Activated CD8-positive, alpha-beta T cell treated with anti-CD3 and anti-CD28 coated beads for 36 hours (primary cell): ENCODE results near the gene PRMT1. TPM values are rescaled to one million over a fixed set of nuclear protein-coding genes. Genes with fewer than 3 reads are reported as not detected.

Experiments
- ATAC-seq: fragments of 200-7000 bp; cut with Tn5 transposase; one replicate; pipeline ENCODE4 v1.10.0; 2021; ENCODE audit warnings: mild to moderate bottlenecking, moderate library complexity
- CTCF ChIA-PET: fragments of 350-600 bp; sonication (Branson Sonifier 250); formaldehyde crosslinking; loops from one replicate; lab custom pipeline; 2021; ENCODE audit warnings: antibody characterized with exemption; lab: Charles Lee
- POLR2A ChIA-PET: fragments of 350-600 bp; sonication (Branson Sonifier 250); formaldehyde crosslinking; loops from one replicate; lab custom pipeline; 2021; ENCODE audit warnings: antibody characterized with exemption; lab: Charles Lee
- DNase-seq: peaks from one replicate; pipeline ENCODE4 v3.0.0-alpha.2; 2020
- H3K27ac Mint-ChIP-seq: one replicate; pipeline ENCODE4 v1.8.0; 2021; ENCODE audit warnings: mild to moderate bottlenecking, mixed read lengths
- H3K27me3 Mint-ChIP-seq: one replicate; pipeline ENCODE4 v1.8.0; 2021; ENCODE audit warnings: mixed read lengths
- H3K36me3 Mint-ChIP-seq: one replicate; pipeline ENCODE4 v1.8.0; 2021; ENCODE audit warnings: low read depth, mixed read lengths
- H3K4me1 Mint-ChIP-seq: one replicate; pipeline ENCODE4 v1.8.0; 2021; ENCODE audit warnings: low read depth, mixed read lengths
- H3K4me3 Mint-ChIP-seq: one replicate; pipeline ENCODE4 v1.8.0; 2021; ENCODE audit warnings: mild to moderate bottlenecking, moderate library complexity, mixed read lengths
- H3K9me3 Mint-ChIP-seq: one replicate; pipeline ENCODE4 v1.8.0; 2021; ENCODE audit warnings: mixed read lengths
- intact Hi-C: fragments of 100-400 bp; cut with micrococcal nuclease; formaldehyde crosslinking; loops from one replicate; pipeline ENCODE4 v1.10.0; 2022
- total RNA-seq, 2 experiments: library from RNA; stranded (reverse); gene quantifications; one replicate each; pipeline ENCODE4 v1.2.3, GENCODE V29; 2021
- TF ChIP-seq, protein P1 (sequence below): fragments of 200-600 bp; IDR thresholded peaks from one replicate; pipeline ENCODE4 v1.8.0; 2022; ENCODE audit warnings: antibody characterized with exemption, mild to moderate bottlenecking

The PRMT1 gene
- total RNA-seq, 2 experiments from 2014 or later: 419 to 437 TPM

- intact Hi-C loops: no loop called here
- POLR2A ChIA-PET: interaction anchor here (1.0 to 2.4 kb wide), 2 partner anchors 11 to 17 kb away, joined by 3 to 8 read pairs; no protein-coding TSS in a partner anchor
- Mint-ChIP-seq H3K27me3 (peaks cover 10% of the 10 kb centered on the region), H3K4me3 (no peak overlapping the region), H3K9me3 (no peaks in the 10 kb centered on the region), H3K4me1 (peaks cover 32% of the 10 kb centered on the region), H3K36me3 (peaks cover 52% of the 10 kb centered on the region), H3K27ac (no peak overlapping the region)
- TF ChIP-seq, protein P1, sequence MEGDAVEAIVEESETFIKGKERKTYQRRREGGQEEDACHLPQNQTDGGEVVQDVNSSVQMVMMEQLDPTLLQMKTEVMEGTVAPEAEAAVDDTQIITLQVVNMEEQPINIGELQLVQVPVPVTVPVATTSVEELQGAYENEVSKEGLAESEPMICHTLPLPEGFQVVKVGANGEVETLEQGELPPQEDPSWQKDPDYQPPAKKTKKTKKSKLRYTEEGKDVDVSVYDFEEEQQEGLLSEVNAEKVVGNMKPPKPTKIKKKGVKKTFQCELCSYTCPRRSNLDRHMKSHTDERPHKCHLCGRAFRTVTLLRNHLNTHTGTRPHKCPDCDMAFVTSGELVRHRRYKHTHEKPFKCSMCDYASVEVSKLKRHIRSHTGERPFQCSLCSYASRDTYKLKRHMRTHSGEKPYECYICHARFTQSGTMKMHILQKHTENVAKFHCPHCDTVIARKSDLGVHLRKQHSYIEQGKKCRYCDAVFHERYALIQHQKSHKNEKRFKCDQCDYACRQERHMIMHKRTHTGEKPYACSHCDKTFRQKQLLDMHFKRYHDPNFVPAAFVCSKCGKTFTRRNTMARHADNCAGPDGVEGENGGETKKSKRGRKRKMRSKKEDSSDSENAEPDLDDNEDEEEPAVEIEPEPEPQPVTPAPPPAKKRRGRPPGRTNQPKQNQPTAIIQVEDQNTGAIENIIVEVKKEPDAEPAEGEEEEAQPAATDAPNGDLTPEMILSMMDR: no peak
- ATAC-seq (no peak), DNase-seq (no peak)
- CTCF ChIA-PET: no interaction called here
Observed at GRCh38 chr19:49687150-49687549, 10.1 kb downstream of the PRMT1 start.

DNA sequence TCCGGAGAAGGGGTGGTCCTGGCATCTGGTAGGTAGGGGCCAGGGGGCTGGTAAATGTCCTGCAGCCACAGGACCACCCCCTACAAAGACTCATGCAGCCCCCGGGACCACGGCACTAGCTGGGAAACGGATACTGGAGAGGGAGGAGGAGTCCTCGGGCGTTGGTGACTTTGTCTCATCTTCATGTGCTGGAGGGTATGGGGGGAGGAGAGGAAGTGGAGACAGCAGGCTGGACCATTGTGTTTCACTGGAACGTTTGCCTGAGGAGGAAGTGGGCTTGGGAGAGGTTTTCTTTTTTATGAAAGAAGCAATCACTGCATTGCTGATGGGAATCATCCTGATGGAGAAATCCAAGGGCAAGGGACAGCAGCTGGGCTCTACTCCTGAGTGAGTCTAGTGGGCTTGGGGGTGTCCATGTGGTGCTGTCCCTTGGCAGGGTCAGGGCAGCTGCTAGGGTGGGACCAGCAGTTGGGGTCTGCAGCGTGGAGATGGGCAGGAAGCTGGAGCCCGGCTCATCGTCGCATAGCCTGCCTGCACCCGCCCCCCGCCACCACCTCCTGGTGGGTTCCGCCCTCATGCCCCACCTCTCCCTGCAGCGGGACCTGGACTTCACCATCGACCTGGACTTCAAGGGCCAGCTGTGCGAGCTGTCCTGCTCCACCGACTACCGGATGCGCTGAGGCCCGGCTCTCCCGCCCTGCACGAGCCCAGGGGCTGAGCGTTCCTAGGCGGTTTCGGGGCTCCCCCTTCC lies 10.7 kb downstream of the PRMT1 start:
- H3K36me3 Mint-ChIP-seq: peaks cover 47% of the 10 kb centered on the region
- TF ChIP-seq, protein P1: no peak
- intact Hi-C loops: no loop called here
- no peak for DNase-seq
- peaks cover 14% of the 10 kb centered on the region for H3K27me3 Mint-ChIP-seq
- peaks cover 30% of the 10 kb centered on the region for H3K4me1 Mint-ChIP-seq
- ChIA-PET POLR2A (interaction anchor here (0.9 to 4.0 kb wide), 7 partner anchors 9 to 223 kb away, joined by 3 to 23 read pairs (median 4); partner anchors contain the start of gene PRMT1), CTCF (no interaction called here)
- no peak for ATAC-seq
- no peak overlapping the region for H3K4me3 Mint-ChIP-seq
- H3K9me3 Mint-ChIP-seq: no peaks in the 10 kb centered on the region
- no peak overlapping the region for H3K27ac Mint-ChIP-seq

GRCh38 chr19:49688531-49689132 lies 11.6 kb downstream of the PRMT1 start:
- ATAC-seq (no peak), DNase-seq (no peak)
- H3K27me3 Mint-ChIP-seq: peaks cover 14% of the 10 kb centered on the region
- H3K9me3 Mint-ChIP-seq: no peaks in the 10 kb centered on the region
- H3K4me3 Mint-ChIP-seq: no peak overlapping the region
- intact Hi-C loops: no loop called here
- TF ChIP-seq, protein P1: no peak
- H3K4me1 Mint-ChIP-seq: peaks cover 30% of the 10 kb centered on the region
- peaks cover 42% of the 10 kb centered on the region for H3K36me3 Mint-ChIP-seq
- H3K27ac Mint-ChIP-seq: no peak overlapping the region
- CTCF ChIA-PET: interaction anchor here (1.4 to 4.6 kb wide), 3 partner anchors 8 to 16 kb away, joined by 4 to 19 read pairs (median 4); no protein-coding TSS in a partner anchor
- POLR2A ChIA-PET: interaction anchor here (0.9 to 4.0 kb wide), 7 partner anchors 8 to 223 kb away, joined by 3 to 23 read pairs (median 4); partner anchors contain the start of gene PRMT1

DNA sequence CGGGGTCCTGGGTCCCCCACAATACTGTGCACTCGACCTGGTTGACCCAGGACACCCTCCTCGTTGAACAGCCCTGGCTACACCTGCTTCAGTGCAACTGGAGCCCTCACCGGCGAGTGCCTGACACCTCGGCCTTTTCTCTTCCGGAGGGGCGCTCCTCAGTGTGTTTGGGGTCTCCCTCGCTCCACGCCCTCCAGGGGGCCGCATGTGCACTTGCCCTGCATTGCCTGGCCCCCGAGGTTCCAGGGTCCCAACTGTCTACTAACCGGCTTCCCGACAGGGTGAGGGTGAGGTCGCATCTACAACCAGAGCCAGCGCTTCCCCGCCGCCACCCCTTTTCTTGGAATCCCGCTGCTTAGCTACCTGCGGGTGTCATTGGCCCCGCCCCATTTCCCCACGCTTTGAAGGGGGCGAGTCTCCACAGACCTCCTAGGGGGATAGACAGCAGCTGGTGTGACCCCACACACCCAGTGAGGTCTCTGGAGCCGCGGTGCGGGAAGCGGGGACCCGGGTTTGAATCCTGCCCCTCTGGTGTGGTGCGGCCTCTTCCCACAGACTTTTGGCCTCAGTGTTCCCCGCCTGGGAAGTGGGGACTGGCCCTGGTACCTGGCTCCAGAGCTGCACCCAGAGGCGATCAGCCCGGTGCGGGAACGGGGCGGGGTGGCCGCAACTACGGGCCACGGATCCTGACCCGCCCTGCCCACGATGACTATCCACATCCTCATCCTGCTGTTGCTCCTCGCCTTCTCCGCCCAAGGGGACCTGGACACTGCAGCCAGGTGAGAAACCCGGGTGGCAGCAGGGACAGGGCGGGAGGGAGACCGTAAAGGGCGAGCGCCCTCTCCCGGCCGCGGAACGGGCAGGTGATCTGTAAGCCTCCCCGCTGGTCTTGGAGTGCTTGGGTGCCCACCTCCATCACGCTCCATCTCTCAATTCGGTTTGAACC lies 12.3 kb downstream of the PRMT1 start, which contains the start of gene ADM5:
ADM5 (plus strand) TSS at position 462 of the 946 bp plus-strand sequence; CDS start at position 706, 244 bp downstream.
- Mint-ChIP-seq H3K27me3 (peaks cover 14% of the 10 kb centered on the region), H3K4me3 (no peak within 1 kb of the TSS), H3K27ac (no peak within 1 kb of the TSS), H3K36me3 (peaks cover 35% of the 10 kb centered on the region), H3K9me3 (no peaks in the 10 kb centered on the region), H3K4me1 (peaks cover 26% of the 10 kb centered on the region)
- ChIA-PET CTCF (interaction anchor here (1.4 to 4.6 kb wide), 4 partner anchors 8 to 17 kb away, joined by 4 to 19 read pairs (median 4); no protein-coding TSS in a partner anchor), POLR2A (interaction anchor here (1.0 to 4.0 kb wide), 5 partner anchors 11 to 73 kb away, joined by 3 to 23 read pairs (median 6); partner anchors contain the start of gene PRMT1)
- peak; percentile 58 for DNase-seq
- ATAC-seq: peak; percentile 52
- intact Hi-C loops: no loop called here
- TF ChIP-seq, protein P1: peak; percentile 69
